HG03095 (cell line): Measurements from ENCODE around the gene DCAF17.
"Not testable (repeated sequence)": the region's sequence is repeated elsewhere in the genome, so short reads cannot be mapped to it uniquely, and the experiment has no call there.

Source experiments
- ATAC-seq: cut with Tn5 transposase; IDR thresholded peaks from one replicate; pipeline ENCODE4 v1.9.1; 2021; ENCODE audit warnings: moderate library complexity; ENCODE audit not compliant: unreplicated experiment

Gene DCAF17

GRCh38 chr2:171512014-171512413 is 78.0 kb downstream of the DCAF17 start:
- ATAC-seq: no peak

- ATAC-seq: no peak
These were observed 78.7 kb downstream of the DCAF17 start for GRCh38 chr2:171512683-171513195.

GRCh38 chr2:171513719-171514160 is 79.7 kb downstream of the DCAF17 start:
- peak; percentile 45 for ATAC-seq

DNA sequence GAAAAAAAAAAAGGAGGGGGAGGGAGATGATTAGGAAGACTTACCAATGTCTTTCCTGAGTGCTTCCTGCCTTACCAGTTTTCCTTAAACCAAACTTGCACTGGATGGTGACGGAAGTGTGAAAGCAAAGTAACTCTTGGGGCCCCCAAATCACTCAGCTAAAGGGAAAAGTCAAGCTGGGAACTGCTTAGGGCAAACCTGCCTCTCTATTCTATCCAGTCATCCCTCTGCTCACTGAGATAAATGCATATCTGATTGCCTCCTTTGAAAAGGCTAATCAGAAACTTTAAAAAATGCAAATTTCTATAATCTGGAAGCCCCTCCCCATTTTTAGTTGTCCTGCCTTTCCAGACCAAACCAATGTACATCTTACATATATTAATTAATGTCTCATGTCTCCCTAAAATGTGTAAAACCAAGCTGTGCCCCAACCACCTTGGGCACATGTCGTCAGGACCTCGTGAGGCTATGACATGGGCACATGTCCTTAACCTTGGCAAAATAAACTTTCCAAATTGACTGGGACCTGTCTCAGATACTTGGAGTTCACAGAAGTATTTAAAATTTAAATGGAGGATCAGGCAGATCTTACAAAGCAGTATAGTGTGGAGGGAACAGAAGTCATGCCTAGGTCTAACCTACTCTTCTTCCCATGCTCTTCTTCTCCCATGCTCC is 81.0 kb downstream of the DCAF17 start:
- no peak for ATAC-seq

DNA sequence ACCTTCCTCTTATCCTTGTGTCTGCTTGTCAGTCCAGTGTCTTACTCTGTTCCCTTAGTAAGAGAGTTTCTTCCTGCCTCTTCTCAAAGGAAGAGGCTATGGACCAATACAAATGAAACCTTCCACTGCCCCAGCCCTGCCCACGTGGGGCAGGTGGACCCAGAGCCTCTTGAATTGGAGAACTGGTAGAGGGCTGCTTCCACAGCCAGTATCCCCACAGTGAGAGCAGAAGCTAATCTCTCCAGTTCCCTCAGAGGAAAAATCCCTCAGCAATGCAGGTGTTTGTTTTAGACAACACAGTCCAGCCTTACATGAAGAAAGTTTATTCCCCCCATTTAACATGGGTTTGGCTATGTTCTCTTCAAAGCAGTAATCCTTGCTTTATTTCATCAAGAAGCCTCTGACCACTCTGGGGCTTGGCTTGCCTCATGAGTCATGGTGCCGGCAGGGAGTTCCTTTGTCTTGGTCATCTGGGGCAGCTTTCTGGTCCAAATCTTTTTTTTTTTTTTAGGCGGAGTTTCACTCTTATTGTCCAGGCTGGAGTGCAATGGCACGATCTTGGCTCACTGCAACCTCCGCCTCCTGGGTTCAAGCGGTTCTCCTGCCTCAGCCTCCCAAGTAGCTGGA is 81.8 kb downstream of the DCAF17 start:
- ATAC-seq: no peak

GRCh38 chr2:171516793-171517192 is 82.8 kb downstream of the DCAF17 start:
- ATAC-seq: no peak

- no peak for ATAC-seq
These were observed 86.4 kb downstream of the DCAF17 start for GRCh38 chr2:171520471-171520870.

DNA sequence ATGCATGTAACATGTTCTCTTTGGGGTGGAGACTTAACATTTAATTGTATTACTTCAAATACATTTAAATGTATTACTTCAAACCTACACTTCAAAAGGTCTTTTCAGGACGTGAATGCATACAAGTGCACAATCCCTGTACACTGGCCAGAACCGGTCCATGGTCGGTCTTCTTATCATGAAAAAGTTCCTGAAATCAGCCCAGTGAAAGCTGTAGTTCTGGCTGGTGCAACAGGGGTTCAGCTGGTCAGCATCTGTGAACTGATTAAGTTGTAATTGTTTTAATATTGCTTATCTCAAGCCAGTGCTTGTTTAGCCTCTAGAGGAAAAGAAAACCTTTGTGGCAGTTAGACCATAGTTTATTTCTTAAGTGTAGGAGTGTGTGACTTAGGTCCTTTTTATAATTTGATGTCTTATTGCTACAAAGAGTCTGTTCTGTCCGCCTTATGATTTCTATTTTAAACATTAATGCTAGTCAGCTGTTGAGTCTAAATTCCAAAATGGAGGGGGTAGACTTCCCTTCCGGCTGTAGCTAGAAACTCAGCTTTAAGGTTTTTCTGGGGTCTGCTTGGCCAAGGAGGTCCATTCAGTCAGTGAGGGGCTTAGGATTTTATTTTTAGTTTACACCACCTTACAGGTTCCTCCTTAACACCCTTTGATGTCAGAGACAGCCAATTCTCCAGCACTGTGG is 87.5 kb downstream of the DCAF17 start:
- no peak for ATAC-seq

- peak; percentile 39 for ATAC-seq
These were observed 88.2 kb downstream of the DCAF17 start, which contains the start of gene CYBRD1 for GRCh38 chr2:171522052-171522787. TSS of gene CYBRD1 (plus strand) at chr2:171522474. CDS start at chr2:171522546, 72 bp downstream.

GRCh38 chr2:171522788-171523087 is 88.7 kb downstream of the DCAF17 start:
- peak; percentile 29 for ATAC-seq

GRCh38 chr2:171523088-171524017 is 89.3 kb downstream of the DCAF17 start:
- ATAC-seq: peak; percentile 38

- no peak for ATAC-seq
These were observed 90.0 kb downstream of the DCAF17 start for GRCh38 chr2:171524018-171524401.

- no peak for ATAC-seq
These were observed 95.9 kb downstream of the DCAF17 start for GRCh38 chr2:171529914-171530313.

GRCh38 chr2:171530378-171530777 is 96.4 kb downstream of the DCAF17 start:
- no peak for ATAC-seq

DNA sequence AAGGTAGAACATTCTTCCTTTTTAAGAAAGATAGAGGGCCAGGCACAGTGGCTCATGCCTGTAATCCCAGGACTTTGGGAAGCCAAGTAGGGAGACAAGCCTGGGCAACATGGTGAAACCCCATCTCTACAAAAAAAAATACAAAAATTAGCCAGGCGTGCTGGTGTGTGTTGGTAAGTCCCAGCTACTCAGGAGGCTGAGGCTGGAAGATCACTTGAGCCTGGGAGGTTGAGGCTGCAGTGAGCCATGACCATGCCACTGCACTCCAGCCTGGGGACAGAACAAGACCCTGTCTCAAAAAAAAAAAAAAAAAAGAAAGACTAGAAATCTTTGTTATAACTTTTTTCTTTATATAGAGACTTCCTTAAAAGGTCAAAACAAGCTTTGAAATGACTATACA is 96.8 kb downstream of the DCAF17 start:
- ATAC-seq: not testable (repeated sequence)

- no peak for ATAC-seq
These were observed 97.3 kb downstream of the DCAF17 start for GRCh38 chr2:171531291-171531690.

DNA sequence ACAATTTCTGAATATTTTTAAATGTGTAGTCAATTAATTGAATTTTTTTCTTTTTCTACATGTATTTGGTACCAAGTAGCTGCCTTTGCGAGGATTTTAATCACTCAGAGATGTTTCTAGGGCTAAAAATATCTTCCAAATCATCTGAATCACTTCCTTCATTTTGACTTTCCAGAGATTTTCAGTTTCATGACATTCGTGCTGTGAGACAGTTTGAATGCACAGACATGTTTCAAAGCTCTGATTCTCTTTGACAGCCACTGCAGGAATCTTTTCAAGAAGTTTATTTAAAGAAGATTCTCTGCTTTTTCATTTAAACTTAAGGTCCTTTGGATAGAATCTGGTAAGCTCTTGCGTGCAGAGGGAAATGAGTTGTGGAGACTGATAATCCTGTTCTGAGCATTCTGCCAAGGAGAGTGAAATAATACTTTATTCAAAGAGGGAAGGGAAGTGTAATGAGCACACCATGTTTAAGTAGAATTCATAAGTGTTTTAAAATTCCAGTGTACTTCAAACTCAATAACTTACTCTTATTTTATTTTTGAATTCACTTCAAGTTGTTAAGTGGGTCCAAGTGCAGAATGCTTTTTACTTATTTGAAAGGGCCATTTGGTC is 97.9 kb downstream of the DCAF17 start:
- no peak for ATAC-seq

DNA sequence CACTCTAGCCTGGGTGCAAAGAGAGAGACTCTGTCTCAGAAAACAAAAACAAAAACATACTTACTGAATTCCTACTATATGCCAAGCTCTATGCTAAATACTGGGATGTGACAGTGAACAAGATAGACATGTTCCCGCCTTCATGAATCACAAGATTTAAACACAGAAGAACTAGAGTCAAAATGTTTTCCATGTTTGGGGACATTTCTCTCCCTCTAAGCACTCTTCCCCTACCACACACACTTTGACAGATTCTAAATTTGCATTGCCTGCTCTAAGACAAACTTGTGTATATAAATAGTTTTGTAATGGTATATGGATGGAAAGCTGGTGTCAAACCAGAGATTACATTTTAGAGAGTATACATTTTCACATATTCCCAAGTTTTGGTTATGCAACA is 99.3 kb downstream of the DCAF17 start:
- no peak for ATAC-seq
